HUES64 (cell line): Measurements from ENCODE around the gene DUSP23.

Experiments used
- H3K27ac ChIP-seq: 2 replicates; pipeline ENCODE4 v1.7.0; 2013; ENCODE audit warnings: low read depth, low read length, inconsistent platforms
- H3K27me3 ChIP-seq: 2 replicates; pipeline ENCODE4 v1.6.1; 2013; ENCODE audit warnings: mild to moderate bottlenecking, low read length; ENCODE audit not compliant: insufficient read depth
- H3K36me3 ChIP-seq: 2 replicates; pipeline ENCODE4 v1.6.1; 2013; ENCODE audit warnings: mild to moderate bottlenecking, low read length; ENCODE audit not compliant: insufficient read depth
- H3K4me1 ChIP-seq: 2 replicates; pipeline ENCODE4 v1.6.1; 2013; ENCODE audit warnings: mild to moderate bottlenecking, low read length, moderate library complexity; ENCODE audit not compliant: insufficient read depth
- H3K4me3 ChIP-seq: 2 replicates; pipeline ENCODE4 v1.5.1; 2013; ENCODE audit warnings: mild to moderate bottlenecking, low read length, moderate library complexity
- H3K9ac ChIP-seq: 2 replicates; pipeline ENCODE4 v1.6.1; 2013; ENCODE audit warnings: mild to moderate bottlenecking, low read depth, low read length
- H3K9me3 ChIP-seq: 2 replicates; pipeline ENCODE4 v1.6.1; 2013; ENCODE audit warnings: low read depth, low read length; ENCODE audit not compliant: insufficient read depth
- WGBS: fragments of 150-250, 120-280 bp; methylation state at CpG from one replicate; pipeline ENCODE4 v1.1.7; 2013; ENCODE audit warnings: missing lambda C conversion rate; 5-methylcytosine and 5-hydroxymethylcytosine counted together

The DUSP23 gene

DNA sequence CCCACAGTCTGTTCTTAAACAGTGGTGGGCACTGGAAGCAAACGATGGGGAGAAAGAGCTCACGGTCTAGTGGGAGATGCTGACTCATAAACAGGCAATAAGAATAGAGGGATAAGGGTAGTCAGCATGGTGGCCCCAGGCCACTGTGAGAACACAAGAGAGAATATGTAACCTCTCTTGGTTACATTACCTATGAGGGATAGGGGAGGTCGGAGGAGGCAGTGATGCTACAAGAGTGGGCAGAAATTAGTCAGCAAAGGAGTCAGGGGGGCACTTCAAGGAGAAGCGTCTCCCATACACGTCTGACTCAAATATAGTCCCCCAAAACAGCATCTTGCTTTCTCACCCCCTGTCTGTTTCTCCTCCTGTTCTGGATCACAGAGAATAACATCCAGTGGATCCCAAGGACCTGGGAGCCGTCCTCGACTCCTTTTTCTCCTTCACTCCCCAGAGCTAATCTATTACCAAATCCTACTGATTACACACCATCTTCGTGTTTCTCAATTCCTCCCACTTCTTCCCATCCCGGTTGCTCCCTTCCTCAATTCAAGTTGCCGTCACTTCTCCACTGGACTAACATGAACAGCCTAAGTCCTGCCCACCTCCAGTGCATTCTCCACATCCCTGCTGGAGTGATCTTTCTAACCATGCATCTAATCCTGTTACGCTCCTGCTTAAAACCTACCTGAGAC is 48.0 kb downstream of the DUSP23 start:
- Histone ChIP-seq H3K9ac (no peak overlapping the region), H3K9me3 (no peaks in the 10 kb centered on the region), H3K4me3 (no peak overlapping the region), H3K4me1 (peaks cover 12% of the 10 kb centered on the region; the same call in 1 of the 2 replicates), H3K27me3 (peaks cover 24% of the 10 kb centered on the region; the same call in 1 of the 2 replicates), H3K36me3 (no peaks in the 10 kb centered on the region), H3K27ac (no peak overlapping the region)
- 93% methylated on average over 11 of the region's 11 CpGs for WGBS

DNA sequence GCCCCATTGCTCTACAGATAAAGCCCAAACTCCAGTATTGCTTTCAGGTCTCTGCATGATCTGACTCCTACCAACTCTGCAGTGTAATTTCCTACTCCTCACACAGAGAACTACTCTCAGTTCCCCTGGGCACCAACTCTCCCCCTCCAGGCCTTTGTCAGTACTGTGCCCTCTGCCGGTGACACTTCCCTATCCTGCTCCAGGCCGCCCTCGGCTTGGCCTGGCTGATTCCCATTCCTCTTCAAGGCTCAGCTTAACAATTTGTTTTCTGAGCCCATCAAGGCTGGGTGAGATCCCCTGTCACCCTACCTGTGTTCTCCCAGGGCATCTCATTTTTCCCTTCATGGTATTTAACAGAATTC is 48.5 kb downstream of the DUSP23 start:
- Histone ChIP-seq H3K27ac (no peak overlapping the region), H3K4me1 (peaks cover 10% of the 10 kb centered on the region; the same call in 1 of the 2 replicates), H3K9me3 (no peaks in the 10 kb centered on the region), H3K27me3 (peaks cover 26% of the 10 kb centered on the region; the same call in 1 of the 2 replicates), H3K36me3 (no peaks in the 10 kb centered on the region), H3K9ac (no peak overlapping the region), H3K4me3 (no peak overlapping the region)
- WGBS = 34% methylated on average over 3 of the region's 3 CpGs

DNA sequence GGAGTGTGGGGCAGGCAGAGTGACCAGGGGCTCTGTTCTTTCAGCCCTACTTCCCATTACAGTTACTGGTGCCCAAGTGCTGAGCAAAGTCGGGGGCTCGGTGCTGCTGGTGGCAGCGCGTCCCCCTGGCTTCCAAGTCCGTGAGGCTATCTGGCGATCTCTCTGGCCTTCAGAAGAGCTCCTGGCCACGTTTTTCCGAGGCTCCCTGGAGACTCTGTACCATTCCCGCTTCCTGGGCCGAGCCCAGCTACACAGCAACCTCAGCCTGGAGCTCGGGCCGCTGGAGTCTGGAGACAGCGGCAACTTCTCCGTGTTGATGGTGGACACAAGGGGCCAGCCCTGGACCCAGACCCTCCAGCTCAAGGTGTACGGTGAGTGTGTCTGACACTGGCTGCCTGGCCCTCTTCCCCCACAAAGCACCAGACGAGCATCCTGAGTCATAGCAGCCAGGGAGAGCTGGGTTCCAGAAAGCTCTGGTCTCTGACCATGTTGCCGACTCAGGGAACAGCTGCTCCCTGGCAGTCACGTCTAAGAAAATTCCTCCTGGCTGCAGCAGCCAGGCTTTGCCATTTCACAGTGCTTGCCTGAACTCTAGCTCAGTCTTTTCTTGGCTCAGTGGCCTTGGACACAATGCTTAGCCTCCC is 49.2 kb downstream of the DUSP23 start:
- H3K27ac ChIP-seq = no peak overlapping the region
- 88% methylated on average over 18 of the region's 18 CpGs for WGBS
- no peak overlapping the region for H3K9ac ChIP-seq
- no peaks in the 10 kb centered on the region for H3K9me3 ChIP-seq
- peaks cover 10% of the 10 kb centered on the region; the same call in 1 of the 2 replicates for H3K4me1 ChIP-seq
- H3K4me3 ChIP-seq = no peak overlapping the region
- no peaks in the 10 kb centered on the region for H3K36me3 ChIP-seq
- H3K27me3 ChIP-seq = peaks cover 31% of the 10 kb centered on the region; the same call in 1 of the 2 replicates

DNA sequence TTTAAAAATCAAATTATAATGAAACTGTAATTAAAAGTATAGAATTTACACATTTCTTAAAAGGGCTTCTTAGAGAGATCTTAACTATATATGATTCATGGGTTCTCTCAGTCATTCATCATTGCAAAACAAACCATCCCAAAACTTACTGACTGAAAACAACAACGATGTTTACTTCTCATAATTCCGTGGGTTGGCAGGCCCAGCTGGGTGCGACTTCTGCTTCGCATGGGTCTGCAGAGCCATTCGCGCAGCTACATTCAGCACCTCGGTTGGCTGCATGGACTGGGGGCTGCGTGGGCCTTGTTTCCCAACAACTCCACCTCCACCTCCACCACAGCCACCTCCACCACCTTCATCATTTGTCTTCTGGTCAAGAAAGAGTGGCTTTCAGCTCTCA is 50.0 kb downstream of the DUSP23 start:
- Histone ChIP-seq H3K4me1 (peaks cover 10% of the 10 kb centered on the region; the same call in 1 of the 2 replicates), H3K9me3 (no peaks in the 10 kb centered on the region), H3K36me3 (no peaks in the 10 kb centered on the region), H3K27me3 (peaks cover 31% of the 10 kb centered on the region; the same call in 1 of the 2 replicates), H3K27ac (no peak overlapping the region), H3K4me3 (no peak overlapping the region), H3K9ac (no peak overlapping the region)
- 94% methylated on average over 8 of the region's 8 CpGs for WGBS

DNA sequence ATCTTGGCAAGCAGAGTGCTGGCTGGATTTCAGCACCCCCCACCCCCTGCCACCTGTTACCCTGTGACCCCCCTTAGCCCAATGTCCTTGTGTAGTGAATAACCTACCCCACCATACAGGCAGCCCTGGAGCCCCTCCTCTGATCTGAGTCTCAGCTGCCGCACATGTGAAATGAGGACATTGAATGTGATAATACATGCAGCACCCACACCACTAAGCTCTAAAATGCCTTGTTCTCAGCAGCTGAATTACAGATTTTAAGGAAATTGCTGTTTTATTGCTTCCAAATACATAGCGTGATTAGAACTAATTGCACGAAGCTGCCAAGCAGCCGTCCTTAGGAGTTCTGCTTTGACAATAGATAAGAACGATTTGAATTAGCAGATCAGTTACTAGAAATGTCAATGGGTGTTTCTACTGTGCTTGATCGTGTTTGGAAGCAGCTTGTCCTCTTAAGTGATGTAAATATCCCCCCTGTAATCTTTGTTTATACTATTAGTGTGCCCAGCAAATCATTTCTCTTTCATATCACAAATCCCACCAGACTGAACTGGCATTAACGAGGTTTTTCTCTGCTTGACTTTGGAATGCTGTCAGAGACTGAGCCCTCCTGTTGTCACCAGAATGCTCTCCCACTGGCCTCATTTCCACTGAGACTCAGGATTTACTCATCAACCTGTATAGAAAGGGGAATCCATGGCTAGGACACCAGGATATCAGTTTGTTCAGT is 50.8 kb downstream of the DUSP23 start:
- no peaks in the 10 kb centered on the region for H3K36me3 ChIP-seq
- H3K27me3 ChIP-seq = peaks cover 31% of the 10 kb centered on the region; the same call in 1 of the 2 replicates
- H3K27ac ChIP-seq = no peak overlapping the region
- H3K9me3 ChIP-seq = no peaks in the 10 kb centered on the region
- H3K4me3 ChIP-seq = no peak overlapping the region
- 46% methylated on average over 6 of the region's 7 CpGs for WGBS
- H3K4me1 ChIP-seq = peaks cover 10% of the 10 kb centered on the region; the same call in 1 of the 2 replicates
- no peak overlapping the region for H3K9ac ChIP-seq
